ENCODE data around the gene EXTL2. TPM values are rescaled to one million over a fixed set of nuclear protein-coding genes. Genes with fewer than 3 reads are reported as not detected.
"Not testable (repeated sequence)": the region's sequence is repeated elsewhere in the genome, so short reads cannot be mapped to it uniquely, and the experiment has no call there.

The EXTL2 gene
- total RNA-seq, 1 experiment from 2014 or later = 9.8 TPM

- Histone ChIP-seq H3K27me3 (ENCODE audit: control insufficient read depth, insufficient read depth, low read length) (no peaks in the 10 kb centered on the region), H3K9me3 (ENCODE audit: control insufficient read depth, insufficient read depth, low read depth, low read length) (no peaks in the 10 kb centered on the region), H3K27ac (ENCODE audit: low read length) (no peak overlapping the region), H3K4me1 (ENCODE audit: control insufficient read depth, insufficient read depth, low read length) (no peaks in the 10 kb centered on the region), H3K36me3 (ENCODE audit: control insufficient read depth, insufficient read depth, low read length) (no peaks in the 10 kb centered on the region), H3K4me3 (ENCODE audit: low read depth in 2 of 2, low read length in 2 of 2) (no peak overlapping the region)
- in situ Hi-C loops (cut with HindIII; ENCODE audit: low pct_unique_long_range_greater_than_20kb, low sequenced_read_pairs) (no loop called here), intact Hi-C loops (cut with micrococcal nuclease; ENCODE audit: unreplicated experiment) (no loop called here)
- no peak for TF ChIP-seq TCF7L2 (IDR thresholded peaks at IDR 0.05; ENCODE audit: low read depth, low read length)
- no peak for TF ChIP-seq CTCF (IDR thresholded peaks at IDR 0.05)
- no peak for TF ChIP-seq REST (IDR thresholded peaks at IDR 0.05; ENCODE audit: insufficient read depth in 1 of 2, low read depth in 2 of 2, low read length in 1 of 2)
- no peak for TF ChIP-seq SIN3A (IDR thresholded peaks at IDR 0.05; ENCODE audit: borderline replicate concordance, insufficient read depth, low read depth, low read length)
- TF ChIP-seq POLR2AphosphoS5 (IDR thresholded peaks at IDR 0.05; ENCODE audit: low read depth, low read length) = no peak
- no peak for DNase-seq (ENCODE audit: low read depth, low spot score)
- no peak for ATAC-seq
- ChIA-PET POLR2A (no interaction called here), CTCF (no interaction called here)
- BruUV-seq (replicated peaks) = no TSS peak
Measured at GRCh38 chr1:100832694-100833428, 61.8 kb downstream of the EXTL2 start.

GRCh38 chr1:100825666-100826065 is 69.0 kb downstream of the EXTL2 start:
- DNase-seq (ENCODE audit: low read depth, low spot score); in situ Hi-C loops (cut with HindIII; ENCODE audit: low pct_unique_long_range_greater_than_20kb, low sequenced_read_pairs); BruUV-seq (replicated peaks); POLR2A ChIA-PET; intact Hi-C loops (cut with micrococcal nuclease; ENCODE audit: unreplicated experiment); CTCF ChIA-PET; H3K9me3 ChIP-seq (ENCODE audit: control insufficient read depth, insufficient read depth, low read depth, low read length); H3K4me1 ChIP-seq (ENCODE audit: control insufficient read depth, insufficient read depth, low read length); H3K27ac ChIP-seq (ENCODE audit: low read length); ATAC-seq; H3K36me3 ChIP-seq (ENCODE audit: control insufficient read depth, insufficient read depth, low read length); H3K4me3 ChIP-seq (ENCODE audit: low read depth in 2 of 2, low read length in 2 of 2); H3K27me3 ChIP-seq (ENCODE audit: control insufficient read depth, insufficient read depth, low read length): not testable (repeated sequence)

Other genes with a start within 250 kb of the EXTL2 start
- 0.08 TPM for gene VCAM1, start 175.1 kb downstream of the EXTL2 start, total RNA-seq (2021; ENCODE audit: unreplicated experiment)
- 18.5 TPM for gene SLC30A7, start 1.2 kb upstream of the EXTL2 start, total RNA-seq (2021; ENCODE audit: unreplicated experiment)
- 22.6 TPM for gene DPH5, start 130.9 kb upstream of the EXTL2 start, total RNA-seq (2021; ENCODE audit: unreplicated experiment)

Measured in Panc1 (cell line).